Lower leg skin (tissue), 3 donors: Measurements from ENCODE around the gene ZNF341.

ENCODE experiments used
- CTCF ChIP-seq, 3 donors: fragments of 450-650 bp; IDR thresholded peaks; one replicate each; pipeline ENCODE4 v1.5.1; 2016; ENCODE audit warnings: antibody characterized with exemption in 3 of 3, mild to moderate bottlenecking in 3 of 3, moderate library complexity in 2 of 3
- POLR2A ChIP-seq, 2 donors: fragments of 450-650 bp; IDR thresholded peaks; one replicate each; pipeline ENCODE4 v1.6.1; 2016 to 2017; ENCODE audit warnings: antibody characterized with exemption in 2 of 2, mild to moderate bottlenecking in 1 of 2, moderate library complexity in 1 of 2

GRCh38 chr20:33724439-33725094 is 7.2 kb upstream of the ZNF341 start:
- TF ChIP-seq CTCF (IDR thresholded peaks at IDR 0.05) (no peak), POLR2A (IDR thresholded peaks at IDR 0.05) (no peak)
